PFSK-1 (cell line): ENCODE measurements around the gene ELAVL2.

Experiments
- FOXP2 ChIP-seq: optimal IDR thresholded peaks from 2 replicates; pipeline ENCODE3; 2011; ENCODE audit warnings: borderline replicate concordance, control low read depth, inconsistent platforms; ENCODE audit not compliant: insufficient read depth; ENCODE audit errors: extremely low read length, extremely low read depth
- POLR2AphosphoS5 ChIP-seq: IDR thresholded peaks from 2 replicates; pipeline ENCODE4 v1.6.1; 2012; ENCODE audit warnings: low read depth, mild to moderate bottlenecking, control low read depth, low read length, moderate library complexity
- REST ChIP-seq, 2 experiments: IDR thresholded peaks; 2 replicates each; pipeline versions ENCODE4 v1.6.1 to v1.8.0; 2011 to 2012; ENCODE audit warnings: low read depth in 2 of 2, low read length in 2 of 2, control low read depth in 1 of 2, inconsistent platforms in 1 of 2, mild to moderate bottlenecking in 1 of 2, moderate library complexity in 1 of 2; ENCODE audit not compliant: insufficient read depth in 1 of 2
- SIN3A ChIP-seq: IDR thresholded peaks from 2 replicates; pipeline ENCODE4 v1.6.1; 2012; ENCODE audit warnings: mild to moderate bottlenecking, low read length, moderate library complexity, borderline replicate concordance; ENCODE audit not compliant: insufficient read depth
- TAF1 ChIP-seq: IDR thresholded peaks from 2 replicates; pipeline ENCODE4 v1.6.1; 2012; ENCODE audit warnings: low read length, control low read depth, borderline replicate concordance; ENCODE audit not compliant: insufficient read depth

Gene ELAVL2

GRCh38 chr9:23741351-23741750 lies 84.7 kb downstream of the ELAVL2 start:
- no peak for TF ChIP-seq POLR2AphosphoS5
- no peak for TF ChIP-seq SIN3A
- TF ChIP-seq TAF1, result no peak
- no peak for TF ChIP-seq FOXP2
- no peak for TF ChIP-seq REST (IDR thresholded peaks at IDR 0.05; ENCODE audit: insufficient read depth in 1 of 2, low read depth in 2 of 2, low read length in 2 of 2)

- TF ChIP-seq REST (IDR thresholded peaks at IDR 0.05; ENCODE audit: insufficient read depth in 1 of 2, low read depth in 2 of 2, low read length in 2 of 2), result no peak
- TF ChIP-seq TAF1, result no peak
- TF ChIP-seq SIN3A, result no peak
- TF ChIP-seq POLR2AphosphoS5, result no peak
Measured at GRCh38 chr9:23740531-23740930, 85.5 kb downstream of the ELAVL2 start.

- TF ChIP-seq FOXP2, result no peak
- peak in 1 of 2 experiments; percentile 58; a peak in 1 of 4 replicates for TF ChIP-seq REST (IDR thresholded peaks at IDR 0.05; ENCODE audit: insufficient read depth in 1 of 2, low read depth in 2 of 2, low read length in 2 of 2)
Measured at GRCh38 chr9:23739753-23740152, 86.3 kb downstream of the ELAVL2 start.

- TF ChIP-seq TAF1 (no peak), FOXP2 (no peak), SIN3A (no peak), REST (IDR thresholded peaks at IDR 0.05; ENCODE audit: insufficient read depth in 1 of 2, low read depth in 2 of 2, low read length in 2 of 2) (no peak), POLR2AphosphoS5 (no peak)
Measured at GRCh38 chr9:23736293-23736692, 89.7 kb downstream of the ELAVL2 start.

- TF ChIP-seq REST (IDR thresholded peaks at IDR 0.05; ENCODE audit: insufficient read depth in 1 of 2, low read depth in 2 of 2, low read length in 2 of 2), result no peak
- TF ChIP-seq SIN3A, result no peak
- TF ChIP-seq POLR2AphosphoS5, result no peak
- TF ChIP-seq TAF1, result no peak
- no peak for TF ChIP-seq FOXP2
Measured at GRCh38 chr9:23733495-23734078, 92.5 kb downstream of the ELAVL2 start.
